Kidney epithelial cell (primary cell): Measurements from ENCODE around the gene DUS1L. TPM values are rescaled to one million over a fixed set of nuclear protein-coding genes. Genes with fewer than 3 reads are reported as not detected.

Source experiments
- DNase-seq: peaks from one replicate; pipeline ENCODE4 v3.0.0-alpha.2; 2010; ENCODE audit warnings: low read depth
- H3K27me3 ChIP-seq: 2 replicates; pipeline ENCODE4 v1.6.0; 2011; ENCODE audit warnings: low read length; ENCODE audit not compliant: control insufficient read depth, insufficient read depth
- H3K36me3 ChIP-seq: 2 replicates; pipeline ENCODE4 v1.5.1; 2011; ENCODE audit warnings: low read length; ENCODE audit not compliant: control insufficient read depth, insufficient read depth
- H3K4me3 ChIP-seq: 2 replicates; pipeline ENCODE4 v1.5.1; 2011; ENCODE audit warnings: low read depth, mild to moderate bottlenecking, control low read depth, low read length
- CTCF ChIP-seq: IDR thresholded peaks from 2 replicates; pipeline ENCODE4 v1.5.1; 2011; ENCODE audit warnings: mild to moderate bottlenecking, moderate library complexity, low read length, control low read depth, inconsistent platforms; ENCODE audit not compliant: insufficient read depth, poor library complexity, severe bottlenecking
- total RNA-seq: library from RNA; depleted of rRNA; stranded (reverse); fragments of >200 nt; gene quantifications from 2 replicates; pipeline ENCODE4 v1.2.3, GENCODE V29; 2015

Gene DUS1L
- total RNA-seq, 1 donor from 2014 or later: 147 TPM

GRCh38 chr17:82019690-82020571 lies 45.7 kb downstream of the DUS1L start:
- no peak for DNase-seq
- TF ChIP-seq CTCF: peak; percentile 85
- H3K27me3 ChIP-seq: no peaks in the 10 kb centered on the region
- peaks cover 4% of the 10 kb centered on the region for H3K36me3 ChIP-seq
- no peak overlapping the region for H3K4me3 ChIP-seq

GRCh38 chr17:82018989-82019689 lies 46.5 kb downstream of the DUS1L start:
- no peak for TF ChIP-seq CTCF
- peaks cover 4% of the 10 kb centered on the region for H3K36me3 ChIP-seq

GRCh38 chr17:82018152-82018988 lies 47.2 kb downstream of the DUS1L start:
- no peak for TF ChIP-seq CTCF
- H3K27me3 ChIP-seq: no peaks in the 10 kb centered on the region
- no peak overlapping the region for H3K4me3 ChIP-seq
- DNase-seq: no peak
- peaks cover 4% of the 10 kb centered on the region for H3K36me3 ChIP-seq

More at GRCh38 chr17:82018989-82019689, 46.5 kb downstream of the DUS1L start:
- DNase-seq: no peak
- no peak overlapping the region for H3K4me3 ChIP-seq
- H3K27me3 ChIP-seq: no peaks in the 10 kb centered on the region

GRCh38 chr17:82017612-82018151 lies 47.9 kb downstream of the DUS1L start:
- H3K27me3 ChIP-seq: no peaks in the 10 kb centered on the region
- DNase-seq: no peak
- H3K4me3 ChIP-seq: no peak overlapping the region
- no peak for TF ChIP-seq CTCF
- H3K36me3 ChIP-seq: peaks cover 4% of the 10 kb centered on the region

GRCh38 chr17:82016875-82017459 lies 48.6 kb downstream of the DUS1L start:
- Histone ChIP-seq H3K27me3 (no peaks in the 10 kb centered on the region), H3K36me3 (peaks cover 4% of the 10 kb centered on the region), H3K4me3 (no peak overlapping the region)
- TF ChIP-seq CTCF: no peak
- no peak for DNase-seq
